ENCODE results near the gene KRABD2.
A peak's percentile ranks its signal among the peaks of the same experiment; 100 is the strongest.

Gene KRABD2

DNA sequence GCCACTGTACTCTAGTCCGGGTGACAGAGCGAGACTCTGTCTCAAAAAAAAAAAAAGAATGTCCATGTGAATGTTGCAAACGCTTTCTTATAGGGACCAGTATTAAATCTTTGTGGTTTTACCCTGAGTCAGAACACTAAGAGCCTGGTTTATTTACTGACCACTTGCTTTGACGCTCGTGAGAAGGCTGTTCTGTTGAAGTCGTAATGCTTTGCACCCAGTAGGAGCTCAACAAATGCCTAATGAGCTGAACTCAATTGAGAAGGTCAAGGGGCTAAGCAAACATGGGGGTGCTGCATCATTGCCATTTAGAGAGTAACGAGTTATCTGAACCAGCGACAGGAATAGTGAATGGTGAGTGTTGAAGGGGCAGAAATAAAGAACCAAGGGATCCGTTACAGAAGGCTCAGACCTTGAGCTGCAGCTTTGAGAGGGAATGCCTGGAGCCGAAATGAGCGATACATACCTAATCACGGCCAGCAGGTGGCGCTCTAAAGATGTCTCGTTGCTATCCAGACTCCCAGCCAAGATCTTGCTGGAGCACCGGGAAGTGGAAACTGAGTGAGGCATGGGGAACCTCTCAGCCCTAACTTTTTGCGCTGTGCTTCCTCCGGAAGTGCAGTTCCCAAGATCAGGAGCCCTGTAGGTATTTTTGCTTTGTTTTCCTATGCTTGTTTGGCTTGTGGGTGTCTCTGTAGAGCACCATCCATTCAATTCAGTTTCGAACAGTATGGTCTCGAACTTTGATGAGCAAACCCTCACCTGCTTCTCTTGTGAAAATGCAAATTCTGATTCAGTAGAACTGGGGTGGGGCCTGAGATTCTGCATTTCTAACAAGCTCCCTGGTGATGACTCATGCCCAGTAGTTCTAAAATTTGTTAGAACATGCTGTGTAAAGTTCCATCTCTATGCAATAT lies 33.7 kb upstream of the KRABD2 start:
- intact Hi-C loops (cut with micrococcal nuclease) = loop anchor here (2.0 kb wide), 1 partner anchor 337 kb away; no protein-coding TSS in a partner anchor
- Histone ChIP-seq H3K36me3 (ENCODE audit: control insufficient read depth in 1 of 2, insufficient read depth in 2 of 2, low read length in 2 of 2) (no peaks in the 10 kb centered on the region), H2AFZ (ENCODE audit: low read depth, low read length, poor library complexity, severe bottlenecking) (no peak overlapping the region), H3K4me1 (ENCODE audit: control insufficient read depth in 1 of 2, insufficient read depth in 2 of 2, low read length in 2 of 2) (peaks cover 9 to 41% of the 10 kb centered on the region in 2 experiments), H4K20me1 (ENCODE audit: insufficient read depth) (no peaks in the 10 kb centered on the region), H3K9me2 (ENCODE audit: insufficient read depth) (no peaks in the 10 kb centered on the region), H3K4me3 (replicated peaks in 1 of 2; ENCODE audit: low read depth in 1 of 2, low read length in 2 of 2) (no peak overlapping the region), H3K27ac (ENCODE audit: low read depth, low read length) (0 out of 2 replicates have a peak overlapping the region, but pooled peaks have one; percentile 19), H3K4me2 (ENCODE audit: low read length) (peak overlapping the region; percentile 49), H3K27me3 (ENCODE audit: insufficient read depth, low read length) (no peaks in the 10 kb centered on the region), H3K79me2 (ENCODE audit: insufficient read depth, low read length) (no peaks in the 10 kb centered on the region), H3K9ac (ENCODE audit: low read length) (no peak overlapping the region), H3K9me3 (ENCODE audit: control insufficient read depth in 1 of 2, insufficient read depth in 1 of 2, low read depth in 1 of 2, low read length in 2 of 2) (no peaks in the 10 kb centered on the region)
- TF ChIP-seq, protein P1, sequence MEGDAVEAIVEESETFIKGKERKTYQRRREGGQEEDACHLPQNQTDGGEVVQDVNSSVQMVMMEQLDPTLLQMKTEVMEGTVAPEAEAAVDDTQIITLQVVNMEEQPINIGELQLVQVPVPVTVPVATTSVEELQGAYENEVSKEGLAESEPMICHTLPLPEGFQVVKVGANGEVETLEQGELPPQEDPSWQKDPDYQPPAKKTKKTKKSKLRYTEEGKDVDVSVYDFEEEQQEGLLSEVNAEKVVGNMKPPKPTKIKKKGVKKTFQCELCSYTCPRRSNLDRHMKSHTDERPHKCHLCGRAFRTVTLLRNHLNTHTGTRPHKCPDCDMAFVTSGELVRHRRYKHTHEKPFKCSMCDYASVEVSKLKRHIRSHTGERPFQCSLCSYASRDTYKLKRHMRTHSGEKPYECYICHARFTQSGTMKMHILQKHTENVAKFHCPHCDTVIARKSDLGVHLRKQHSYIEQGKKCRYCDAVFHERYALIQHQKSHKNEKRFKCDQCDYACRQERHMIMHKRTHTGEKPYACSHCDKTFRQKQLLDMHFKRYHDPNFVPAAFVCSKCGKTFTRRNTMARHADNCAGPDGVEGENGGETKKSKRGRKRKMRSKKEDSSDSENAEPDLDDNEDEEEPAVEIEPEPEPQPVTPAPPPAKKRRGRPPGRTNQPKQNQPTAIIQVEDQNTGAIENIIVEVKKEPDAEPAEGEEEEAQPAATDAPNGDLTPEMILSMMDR (IDR thresholded peaks at IDR 0.05 in 2 of 3, conservative IDR thresholded peaks at IDR 0.05 in 1 of 3; ENCODE audit: borderline replicate concordance in 1 of 3, insufficient read depth in 1 of 3, low read depth in 2 of 3, low read length in 2 of 3) = peak; percentile 62 to 88 (median 85); a peak in 5 of 6 replicates
- peak; percentile 79 for TF ChIP-seq RAD21 (IDR thresholded peaks at IDR 0.05; ENCODE audit: low read depth)
- no peak for TF ChIP-seq FOSL1 (IDR thresholded peaks at IDR 0.05; ENCODE audit: low read depth)
- TF ChIP-seq ZFX (IDR thresholded peaks at IDR 0.05) = no peak
- no peak for TF ChIP-seq EZH2 (IDR thresholded peaks at IDR 0.05)
- TF ChIP-seq CBX3 (IDR thresholded peaks at IDR 0.05; ENCODE audit: low read depth) = no peak
- RAD21 ChIA-PET (ENCODE audit: low non-redundant PET in 1 of 2, low total read pairs in 2 of 2, uncharacterized antibody in 2 of 2, unreplicated experiment in 2 of 2) = interaction anchor here (0.6 to 1.0 kb wide), 5 partner anchors 25 to 485 kb away, joined by 3 to 6 read pairs (median 3); partner anchors contain the start of gene NDEL1 (in 1 of the 2)
- CTCF ChIA-PET = interaction anchor here (0.6 to 2.2 kb wide), 15 partner anchors 10 to 452 kb away, joined by 3 to 27 read pairs (median 4); partner anchors contain the start of genes MYH10 and NDEL1
- POLR2A ChIA-PET = interaction anchor here (1.5 to 3.1 kb wide), 2 partner anchors 25 to 27 kb away, joined by 11 to 14 read pairs; partner anchors contain the start of gene NDEL1
- no TSS peak for BruUV-seq (replicated peaks)
- peak; percentile 76 for ATAC-seq
- peak; percentile 73 for DNase-seq (ENCODE audit: low read depth, low spot score)
